ENCODE measurements around the gene FBRSL1. TPM values are rescaled to one million over a fixed set of nuclear protein-coding genes. Genes with fewer than 3 reads are reported as not detected.
A peak's percentile ranks its signal among the peaks of the same experiment; 100 is the strongest.
"Not testable (repeated sequence)": the region's sequence is repeated elsewhere in the genome, so short reads cannot be mapped to it uniquely, and the experiment has no call there.

Gene FBRSL1
- total and polyA plus RNA-seq, 5 experiments from 2014 or later: 0.38 to 101 (median 1.0) TPM

- H3K36me3 Mint-ChIP-seq: no peaks in the 10 kb centered on the region
- no peak for DNase-seq
- H3K27me3 Mint-ChIP-seq: peaks cover 0 to 1% (median 0%) of the 10 kb centered on the region in 5 donors
- no peaks in the 10 kb centered on the region for H3K9me3 Mint-ChIP-seq
- peak overlapping the region in 2 of 10 donors; percentile 8 to 9 for H3K4me3 Mint-ChIP-seq
- peak overlapping the region in 3 of 10 donors; percentile 19 to 81 (median 26) for H3K27ac Mint-ChIP-seq
- peaks cover 8 to 41% (median 36%) of the 10 kb centered on the region in 4 donors for H3K4me1 Mint-ChIP-seq
- POLR2A ChIA-PET: no interaction called here
- ATAC-seq: no peak
These were observed 35.0 kb upstream of the FBRSL1 start for GRCh38 chr12:132454933-132455418.

- no peak for ATAC-seq
- Mint-ChIP-seq H3K4me3 (peak overlapping the region in 3 of 10 donors; percentile 9 to 72 (median 11)), H3K36me3 (no peaks in the 10 kb centered on the region), H3K4me1 (peaks cover 8 to 38% (median 33%) of the 10 kb centered on the region in 4 donors), H3K9me3 (no peaks in the 10 kb centered on the region), H3K27ac (peak overlapping the region in 7 of 10 donors; percentile 8 to 81 (median 33)), H3K27me3 (peaks cover 0 to 1% (median 0%) of the 10 kb centered on the region in 5 donors)
- DNase-seq: no peak
- POLR2A ChIA-PET: interaction anchor here (1.4 kb wide), 1 partner anchor 10 kb away, joined by 4 read pairs; no protein-coding TSS in a partner anchor
These were observed 34.4 kb upstream of the FBRSL1 start for GRCh38 chr12:132455565-132455964.

- ATAC-seq: no peak
- H3K27ac Mint-ChIP-seq: peak overlapping the region in 2 of 10 donors; percentile 57 to 84
- POLR2A ChIA-PET: interaction anchor here (1.1 to 3.3 kb wide), 4 partner anchors 9 to 18 kb away, joined by 4 to 16 read pairs (median 5); no protein-coding TSS in a partner anchor
These were observed 33.6 kb upstream of the FBRSL1 start for GRCh38 chr12:132456186-132456943.

GRCh38 chr12:132456944-132457495 is 32.9 kb upstream of the FBRSL1 start:
- Mint-ChIP-seq H3K4me1 (peaks cover 8 to 38% (median 30%) of the 10 kb centered on the region in 4 donors), H3K4me3 (no peak overlapping the region), H3K36me3 (no peaks in the 10 kb centered on the region), H3K27ac (peak overlapping the region in 3 of 10 donors; percentile 43 to 84 (median 57)), H3K27me3 (peaks cover 0 to 1% (median 0%) of the 10 kb centered on the region in 5 donors), H3K9me3 (no peaks in the 10 kb centered on the region)
- POLR2A ChIA-PET: interaction anchor here (1.0 to 3.3 kb wide), 5 partner anchors 9 to 32 kb away, joined by 3 to 16 read pairs (median 5); no protein-coding TSS in a partner anchor
- ATAC-seq: no peak
- no peak for DNase-seq

More at GRCh38 chr12:132456186-132456943, 33.6 kb upstream of the FBRSL1 start:
- H3K4me1 Mint-ChIP-seq: peaks cover 8 to 38% (median 32%) of the 10 kb centered on the region in 4 donors
- no peak for DNase-seq
- peak overlapping the region in 1 of 10 donors; percentile 45 for H3K4me3 Mint-ChIP-seq
- H3K27me3 Mint-ChIP-seq: peaks cover 0 to 1% (median 0%) of the 10 kb centered on the region in 5 donors
- no peaks in the 10 kb centered on the region for H3K9me3 Mint-ChIP-seq
- no peaks in the 10 kb centered on the region for H3K36me3 Mint-ChIP-seq

- Mint-ChIP-seq H3K27ac (no peak overlapping the region), H3K4me3 (no peak overlapping the region), H3K36me3 (no peaks in the 10 kb centered on the region), H3K4me1 (peaks cover 7 to 35% (median 25%) of the 10 kb centered on the region in 4 donors), H3K27me3 (no peaks in the 10 kb centered on the region), H3K9me3 (no peaks in the 10 kb centered on the region)
- DNase-seq: no peak
- POLR2A ChIA-PET: interaction anchor here (0.7 to 3.3 kb wide), 3 partner anchors 8 to 764 kb away, joined by 3 to 16 read pairs (median 4); no protein-coding TSS in a partner anchor
- ATAC-seq: no peak
These were observed 31.5 kb upstream of the FBRSL1 start for GRCh38 chr12:132458441-132458840.

- H3K36me3 Mint-ChIP-seq: no peaks in the 10 kb centered on the region
- POLR2A ChIA-PET: interaction anchor here (0.7 to 3.3 kb wide), 3 partner anchors 11 to 764 kb away, joined by 4 to 16 read pairs (median 4); no protein-coding TSS in a partner anchor
- no peaks in the 10 kb centered on the region for H3K27me3 Mint-ChIP-seq
- no peak overlapping the region for H3K27ac Mint-ChIP-seq
- ATAC-seq (no peak), DNase-seq (no peak)
- H3K4me3 Mint-ChIP-seq: no peak overlapping the region
- H3K4me1 Mint-ChIP-seq: peaks cover 7 to 29% (median 24%) of the 10 kb centered on the region in 4 donors
- H3K9me3 Mint-ChIP-seq: no peaks in the 10 kb centered on the region
These were observed 30.9 kb upstream of the FBRSL1 start for GRCh38 chr12:132458846-132459641.

- ATAC-seq: no peak
- no peak for DNase-seq
- Mint-ChIP-seq H3K9me3 (no peaks in the 10 kb centered on the region), H3K4me1 (peaks cover 5 to 24% (median 10%) of the 10 kb centered on the region in 4 donors), H3K27me3 (no peaks in the 10 kb centered on the region), H3K4me3 (no peak overlapping the region), H3K27ac (peak overlapping the region in 1 of 10 donors; percentile 41), H3K36me3 (no peaks in the 10 kb centered on the region)
- POLR2A ChIA-PET: interaction anchor here (1.0 to 1.7 kb wide), 2 partner anchors 12 to 26 kb away, joined by 3 to 7 read pairs; no protein-coding TSS in a partner anchor
These were observed 29.4 kb upstream of the FBRSL1 start for GRCh38 chr12:132460571-132460970.

- DNase-seq (no peak), ATAC-seq (no peak)
- no peaks in the 10 kb centered on the region for H3K36me3 Mint-ChIP-seq
- H3K27me3 Mint-ChIP-seq: no peaks in the 10 kb centered on the region
- H3K4me3 Mint-ChIP-seq: no peak overlapping the region
- H3K27ac Mint-ChIP-seq: no peak overlapping the region
- peaks cover 7 to 20% (median 11%) of the 10 kb centered on the region in 4 donors for H3K4me1 Mint-ChIP-seq
- H3K9me3 Mint-ChIP-seq: no peaks in the 10 kb centered on the region
- POLR2A ChIA-PET: interaction anchor here (0.6 to 1.7 kb wide), 4 partner anchors 13 to 28 kb away, joined by 3 to 7 read pairs (median 4); no protein-coding TSS in a partner anchor
These were observed 28.4 kb upstream of the FBRSL1 start for GRCh38 chr12:132461526-132461925.

GRCh38 chr12:132462788-132463187 is 27.2 kb upstream of the FBRSL1 start:
- Mint-ChIP-seq H3K27ac (no peak overlapping the region), H3K4me1 (peaks cover 7 to 27% (median 15%) of the 10 kb centered on the region in 4 donors), H3K36me3 (no peaks in the 10 kb centered on the region), H3K9me3 (no peaks in the 10 kb centered on the region), H3K27me3 (no peaks in the 10 kb centered on the region), H3K4me3 (no peak overlapping the region)
- POLR2A ChIA-PET: interaction anchor here (0.9 to 1.4 kb wide), 5 partner anchors 9 to 33 kb away, joined by 3 to 6 read pairs (median 5); no protein-coding TSS in a partner anchor
- ATAC-seq: peak in 1 of 2 donors; percentile 70
- no peak for DNase-seq

- POLR2A ChIA-PET: interaction anchor here (0.9 to 1.4 kb wide), 4 partner anchors 9 to 33 kb away, joined by 3 to 5 read pairs (median 4); no protein-coding TSS in a partner anchor
- H3K4me1 Mint-ChIP-seq: peaks cover 8 to 33% (median 21%) of the 10 kb centered on the region in 4 donors
- not testable (repeated sequence) for DNase-seq, H3K27ac Mint-ChIP-seq, H3K4me3 Mint-ChIP-seq, H3K9me3 Mint-ChIP-seq, H3K27me3 Mint-ChIP-seq, H3K36me3 Mint-ChIP-seq, ATAC-seq
These were observed 26.5 kb upstream of the FBRSL1 start for GRCh38 chr12:132463284-132463924.

- H3K36me3 Mint-ChIP-seq, H3K4me3 Mint-ChIP-seq, ATAC-seq, H3K27ac Mint-ChIP-seq, H3K27me3 Mint-ChIP-seq, DNase-seq, H3K9me3 Mint-ChIP-seq, POLR2A ChIA-PET: not testable (repeated sequence)
- peaks cover 11 to 34% (median 27%) of the 10 kb centered on the region in 4 donors for H3K4me1 Mint-ChIP-seq
These were observed 25.6 kb upstream of the FBRSL1 start for GRCh38 chr12:132464304-132464703.

Measured in naive thymus-derived CD8-positive, alpha-beta T cell (primary cell).